DMS153 (cell line): ENCODE data around the gene ZNF444.

Experiments used
- DNase-seq: peaks from one replicate; lab custom pipeline; 2025; lab: John Stamatoyannopoulos, UW

The ZNF444 gene

DNA sequence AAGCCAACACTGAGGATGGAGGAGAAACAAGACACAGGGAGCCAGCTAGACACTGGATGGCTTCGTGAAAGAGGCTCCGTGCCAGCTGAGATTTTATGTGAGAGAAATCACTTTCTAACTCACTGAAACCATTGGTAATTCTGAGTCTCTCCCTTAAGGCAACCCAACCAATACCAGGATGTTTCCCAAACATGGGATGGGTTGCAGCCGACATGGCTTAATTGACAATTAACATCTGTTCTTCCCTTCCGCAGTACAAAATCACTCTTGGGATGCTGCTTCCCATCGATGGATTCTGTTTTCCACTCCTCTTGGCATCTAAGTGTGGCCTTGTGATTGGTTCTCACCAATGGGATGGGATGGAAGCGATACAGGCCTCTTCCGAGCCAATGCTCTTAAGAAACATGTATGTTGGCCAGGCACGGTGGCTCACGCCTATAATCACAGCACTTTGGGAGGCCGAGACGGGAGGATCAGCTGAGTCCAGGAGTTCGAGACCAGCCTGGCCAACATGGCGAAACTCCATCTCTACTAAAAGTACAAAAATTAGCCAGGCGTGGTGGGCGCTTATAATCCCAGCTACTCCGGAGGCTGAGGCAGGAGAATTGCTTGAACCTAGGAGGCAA is 17.7 kb upstream of the ZNF444 start:
- no peak for DNase-seq

DNA sequence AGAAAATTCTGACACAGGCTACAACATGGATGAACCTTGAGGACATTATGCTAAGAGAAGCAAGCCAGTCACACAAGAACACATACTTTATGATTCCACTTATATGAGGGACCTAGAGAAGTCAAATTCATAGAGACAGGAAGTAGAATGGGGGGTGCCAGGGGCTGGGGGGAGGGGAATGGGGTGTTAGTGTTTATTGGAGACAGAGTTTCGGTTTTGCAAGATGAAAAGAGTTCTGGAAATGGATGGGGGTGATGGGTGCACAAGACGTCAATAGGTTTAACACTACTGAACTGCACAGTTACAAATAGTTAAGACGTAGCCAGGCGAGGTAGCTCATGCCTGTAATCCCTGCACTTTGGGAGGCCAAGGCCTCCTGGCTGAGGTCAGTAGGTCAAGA is 16.5 kb upstream of the ZNF444 start:
- no peak for DNase-seq

DNA sequence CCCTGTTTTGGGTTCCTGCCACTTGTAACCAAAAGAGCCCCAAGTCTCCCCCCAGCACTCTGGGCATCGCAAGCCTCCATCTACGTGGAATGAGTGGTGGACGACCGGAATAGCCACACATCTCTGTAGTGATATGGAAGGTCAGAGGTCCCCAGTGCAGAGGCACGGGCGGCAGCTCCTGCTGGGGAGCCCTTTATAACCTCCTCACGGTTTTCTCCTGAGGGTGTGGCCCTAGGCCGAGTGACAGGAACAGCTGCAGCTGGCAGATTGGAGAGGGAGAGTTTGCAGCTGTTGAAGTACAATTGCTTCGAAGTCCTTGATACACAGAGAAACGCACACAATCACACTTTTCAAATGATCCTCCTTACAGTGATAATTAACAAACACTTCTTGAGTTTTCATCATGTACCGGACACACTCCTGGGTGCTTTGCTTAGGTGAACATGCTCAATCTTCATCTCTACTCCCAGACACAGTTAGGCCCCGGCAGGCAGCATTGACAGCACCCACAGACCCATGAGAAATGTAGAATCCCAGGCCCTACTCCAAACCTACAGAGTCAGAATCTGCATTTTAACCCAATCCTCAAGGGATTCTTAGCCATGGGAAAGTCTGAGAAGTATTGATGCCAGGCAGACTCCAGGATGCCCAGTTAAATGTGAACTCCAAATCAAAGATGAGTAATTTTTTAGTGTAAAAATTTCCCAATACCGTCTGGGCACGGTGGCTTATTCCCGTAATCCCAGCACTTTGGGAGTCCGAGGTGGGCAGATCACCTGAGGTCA is 15.1 kb upstream of the ZNF444 start:
- no peak for DNase-seq

DNA sequence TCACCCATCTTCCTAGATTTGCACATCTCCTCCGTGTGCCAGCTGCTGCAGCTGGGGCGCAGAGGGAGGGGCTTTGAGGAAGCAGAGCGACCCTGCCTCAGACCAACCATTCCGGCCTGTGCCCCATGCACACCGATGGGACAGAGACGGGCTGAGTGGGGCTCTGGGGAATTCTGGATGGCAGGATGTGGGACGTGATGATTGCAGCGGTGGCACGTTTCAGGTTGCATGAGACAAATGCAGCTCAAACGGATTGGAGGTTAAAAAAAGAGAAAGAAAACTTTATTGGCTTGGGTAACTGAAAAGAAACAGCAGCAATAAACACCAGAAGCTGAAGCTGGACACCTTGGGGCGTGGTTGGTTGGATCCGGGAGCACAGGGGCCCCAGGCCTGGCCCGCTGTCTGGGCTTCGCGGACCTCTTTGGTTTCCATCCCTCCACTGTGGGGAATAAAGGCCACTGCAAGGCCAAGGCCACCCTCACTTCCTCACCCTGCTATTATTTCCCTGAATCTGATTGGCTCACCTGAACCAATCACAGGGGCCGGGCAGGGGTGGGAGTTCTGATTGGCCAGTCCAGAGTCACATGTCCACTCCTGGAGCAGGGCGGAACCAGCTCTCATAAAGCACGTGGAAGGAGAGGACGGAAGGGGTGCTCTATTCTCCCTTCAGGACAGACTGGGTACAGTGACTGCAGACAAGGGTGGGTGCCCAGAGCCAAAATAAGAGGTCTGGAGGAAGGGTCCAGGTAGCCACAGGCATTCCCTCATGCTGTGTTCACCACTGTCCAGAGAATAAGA is 13.9 kb upstream of the ZNF444 start:
- no peak for DNase-seq

DNA sequence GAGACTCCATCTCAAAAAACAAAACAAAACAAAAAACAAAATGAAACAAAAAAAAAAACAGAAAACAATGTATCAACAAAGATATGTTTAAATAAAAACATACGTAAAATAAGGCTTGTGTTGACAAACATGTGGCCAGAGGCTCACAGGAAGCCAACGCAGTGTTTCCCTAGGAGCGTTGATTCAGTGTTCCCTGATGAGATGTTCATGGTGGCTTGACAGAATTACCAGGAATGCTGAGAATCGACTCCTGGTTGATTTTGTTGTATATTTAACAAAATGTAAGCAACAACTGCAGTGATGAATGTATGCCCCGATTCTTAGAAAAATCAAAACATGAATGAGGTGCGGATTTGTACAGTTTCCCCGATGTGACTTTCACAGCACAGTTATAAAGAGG is 11.1 kb upstream of the ZNF444 start:
- DNase-seq: no peak

DNA sequence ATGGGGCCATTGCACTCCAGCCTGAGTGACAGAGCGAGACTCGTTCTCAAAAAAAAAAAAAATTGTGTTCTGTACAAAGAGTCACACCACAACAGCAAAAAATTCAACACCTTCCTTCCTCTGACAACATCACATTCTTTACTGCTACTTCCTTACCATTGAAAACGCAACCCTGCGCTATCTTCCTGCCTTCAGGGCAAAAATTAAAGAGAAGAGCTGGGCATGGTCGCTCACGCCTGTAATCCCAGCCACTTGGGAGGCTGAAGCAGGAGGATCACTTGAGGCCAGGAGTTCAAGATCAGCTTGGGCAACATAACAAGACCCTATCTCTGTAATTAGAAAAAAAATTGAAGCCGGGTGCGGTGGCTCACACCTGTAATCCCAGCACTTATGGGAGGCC is 9.4 kb upstream of the ZNF444 start:
- DNase-seq: no peak

DNA sequence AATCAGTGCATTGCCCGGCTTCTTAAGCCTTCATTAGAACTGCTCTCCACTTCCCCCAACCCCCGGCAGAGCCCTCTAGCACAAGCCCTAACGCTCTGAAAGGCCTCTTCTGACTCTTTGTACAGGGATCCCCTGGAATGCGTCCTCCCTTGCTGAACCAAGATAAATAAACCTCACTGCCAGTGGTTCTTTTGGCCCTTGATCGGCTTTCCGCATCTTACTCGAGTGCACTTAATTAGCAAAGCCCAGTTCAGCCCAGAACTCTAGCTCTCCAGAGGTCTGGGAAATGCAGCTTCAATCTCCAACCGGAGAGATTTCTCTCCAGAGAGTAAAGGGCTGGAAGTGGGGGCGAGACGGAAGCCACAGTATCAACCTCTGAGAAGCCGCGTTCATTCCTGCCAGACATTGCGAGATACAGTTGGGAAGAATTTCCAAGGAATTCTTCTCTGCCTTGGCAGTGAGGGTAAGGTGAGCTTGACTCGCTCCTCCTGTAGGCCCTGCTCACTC is 8.7 kb upstream of the ZNF444 start:
- no peak for DNase-seq

DNA sequence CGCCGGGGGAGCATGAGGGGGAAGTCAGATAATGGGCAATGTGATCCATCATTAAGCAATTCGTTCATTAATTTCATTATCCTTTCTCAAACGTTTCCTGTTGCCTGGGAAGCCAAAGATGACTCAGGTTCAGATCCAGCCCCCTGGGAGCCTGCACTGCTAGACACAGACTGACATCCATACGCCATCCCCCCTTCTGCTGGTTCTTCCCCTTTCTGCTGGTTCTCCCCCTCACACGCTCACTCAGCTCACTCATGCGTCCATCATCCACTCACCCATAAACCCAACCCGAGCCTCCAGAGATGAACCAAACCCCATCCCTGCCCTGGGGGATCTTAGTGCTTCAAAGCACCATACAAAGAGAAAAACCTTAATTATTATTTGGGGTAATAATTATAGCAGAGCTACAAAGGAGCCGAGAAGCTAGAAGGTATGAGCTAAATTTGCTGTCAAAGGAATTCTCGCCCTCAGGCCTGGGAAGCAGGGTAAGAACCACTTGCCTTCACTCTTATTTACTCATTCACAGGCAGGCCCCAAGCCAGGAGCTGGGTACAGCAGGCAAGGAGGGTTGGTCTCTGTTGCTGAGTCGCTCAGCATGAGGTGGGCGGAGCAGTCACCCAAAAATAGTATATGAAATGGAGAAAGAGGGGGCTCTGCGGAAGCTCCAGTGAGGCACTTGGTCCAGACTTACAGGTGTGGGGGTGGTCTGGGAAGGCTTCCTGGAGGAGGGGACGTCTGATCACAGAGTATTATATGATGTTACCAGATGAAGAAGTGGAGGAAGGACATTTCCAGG is 7.0 kb upstream of the ZNF444 start:
- DNase-seq: no peak

DNA sequence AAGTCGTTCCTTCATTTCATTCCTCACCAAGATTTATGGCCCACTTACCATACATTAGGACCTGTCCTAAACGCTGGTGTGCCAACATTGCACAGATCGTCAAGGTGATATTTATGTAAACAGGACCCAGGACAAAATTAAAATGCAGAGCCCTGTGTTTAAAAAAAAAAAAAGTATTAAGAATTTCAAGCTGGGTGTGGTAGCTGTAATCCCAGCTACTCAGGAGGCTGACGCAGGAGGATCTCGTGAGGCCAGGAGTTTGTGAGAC is 6.5 kb upstream of the ZNF444 start:
- DNase-seq: no peak

DNA sequence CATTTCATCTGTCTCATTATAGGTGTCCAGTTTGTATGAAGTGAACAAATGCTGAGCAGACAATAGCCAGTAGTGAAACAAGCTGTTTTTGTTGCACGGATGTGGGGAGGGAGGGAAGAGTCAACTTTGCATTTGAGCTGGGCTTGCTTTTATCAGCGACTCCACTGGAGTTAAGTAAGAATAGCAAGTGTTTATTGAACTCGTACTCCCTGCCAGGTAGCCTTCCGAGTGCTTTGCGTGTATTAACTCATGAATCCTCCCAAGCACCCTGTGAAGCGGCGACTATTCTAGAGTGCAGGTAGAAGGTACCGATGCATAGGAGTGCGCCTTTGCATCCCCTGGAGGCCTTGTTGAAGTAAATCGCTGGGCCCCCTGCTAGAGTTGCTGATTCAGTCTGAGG is 4.7 kb upstream of the ZNF444 start:
- no peak for DNase-seq

DNA sequence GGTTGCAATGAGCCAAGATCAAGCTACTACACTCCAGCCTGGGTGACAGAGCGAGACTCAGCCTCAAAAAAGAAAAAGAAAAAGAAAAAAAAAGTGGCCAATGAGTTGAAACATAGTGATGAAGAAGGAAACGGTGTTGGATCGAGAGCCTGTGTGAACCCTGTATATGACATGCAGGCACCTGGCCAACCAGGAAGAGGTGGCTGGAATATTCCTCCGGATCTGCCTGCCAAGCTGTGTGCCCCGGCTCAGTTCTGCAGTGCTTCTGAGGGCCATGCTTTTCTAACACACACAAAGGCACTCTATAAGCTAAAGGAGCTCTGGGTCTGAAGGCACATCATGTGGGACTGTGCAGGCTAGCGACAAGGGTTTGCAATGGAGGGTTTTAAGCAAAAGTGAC is 3.7 kb upstream of the ZNF444 start:
- peak; percentile 69 for DNase-seq

DNA sequence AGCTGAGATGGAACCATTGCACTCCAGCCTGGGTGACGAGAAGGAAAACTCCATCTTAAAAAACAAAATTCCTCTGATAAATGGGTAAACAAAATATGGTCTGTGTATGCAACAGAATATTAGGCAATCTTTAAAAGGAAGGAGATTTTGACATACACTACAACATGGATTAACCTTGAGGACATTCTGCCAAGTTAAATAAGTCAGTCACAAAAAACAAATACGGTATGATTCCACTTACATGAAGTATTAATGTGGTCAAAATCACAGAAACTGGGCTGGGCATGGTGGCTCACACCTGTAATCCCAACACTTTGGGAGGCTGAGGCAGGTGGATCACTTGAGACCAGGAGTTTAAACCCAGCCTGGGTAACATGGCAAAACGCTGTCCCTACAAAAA is 3.0 kb upstream of the ZNF444 start:
- no peak for DNase-seq

DNA sequence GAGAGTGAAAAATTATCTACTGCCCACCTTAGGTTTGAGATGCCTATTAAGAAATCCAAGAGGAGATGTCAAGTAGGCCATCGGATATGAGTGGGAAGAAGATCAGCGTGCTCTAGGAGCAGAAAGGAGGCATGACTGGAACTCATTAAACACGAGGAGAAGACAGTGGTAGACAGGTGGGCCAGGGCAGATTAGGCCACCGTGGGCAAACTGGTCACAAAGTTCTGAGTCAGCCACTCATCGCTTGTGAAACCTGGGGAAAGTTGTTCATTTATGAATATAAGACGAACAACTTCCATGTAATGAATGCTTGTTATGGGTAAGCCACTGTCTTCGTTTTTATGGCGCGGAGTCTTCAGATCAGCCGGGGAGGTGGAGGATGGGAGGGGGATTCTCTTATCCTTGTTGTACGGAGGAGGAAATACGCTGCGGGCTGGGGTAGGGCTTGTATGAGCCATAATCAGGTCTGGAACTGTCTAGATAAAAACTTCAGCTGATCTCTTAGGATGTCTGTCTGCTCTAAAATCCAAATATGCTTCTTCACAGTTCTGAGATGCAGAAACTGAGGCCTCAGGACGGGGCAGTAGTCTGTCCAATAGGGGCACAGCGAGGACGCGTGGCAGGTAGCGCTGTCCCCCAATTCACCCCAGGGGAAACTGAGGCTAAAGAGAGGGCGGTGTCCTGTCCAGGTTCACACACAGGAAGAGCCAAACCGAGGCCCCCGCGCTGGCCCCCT is 1.1 kb upstream of the ZNF444 start:
- DNase-seq: no peak

DNA sequence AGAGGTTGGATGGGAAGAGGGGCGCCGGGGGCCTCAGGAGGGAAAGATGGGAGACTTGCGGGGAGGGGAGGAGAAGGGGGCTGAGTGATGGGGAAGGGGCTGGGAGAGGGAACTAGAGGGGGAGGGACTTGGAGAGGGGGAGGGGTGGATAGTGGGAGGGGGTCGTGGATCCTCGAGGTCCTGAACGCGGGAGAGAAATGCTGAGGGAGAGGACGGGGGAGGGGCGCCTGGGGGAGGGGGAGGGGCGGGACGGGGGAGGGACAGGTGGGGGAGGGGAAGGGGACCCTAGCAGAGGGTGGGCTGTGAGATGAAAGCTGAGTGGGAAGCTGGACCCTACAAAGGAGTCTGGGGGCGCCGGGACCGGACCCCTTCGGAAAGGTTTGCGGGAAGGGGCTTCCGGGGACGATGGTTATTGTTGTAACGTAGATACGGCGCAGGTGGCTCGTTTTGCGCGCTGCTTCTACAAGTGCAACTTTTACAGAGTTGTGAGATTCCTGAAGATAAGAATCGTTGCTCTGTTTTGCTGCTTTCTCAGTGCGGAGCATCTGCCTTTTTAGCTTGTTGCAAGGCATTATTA is 418 bp downstream of the ZNF444 start:
- DNase-seq: no peak

DNA sequence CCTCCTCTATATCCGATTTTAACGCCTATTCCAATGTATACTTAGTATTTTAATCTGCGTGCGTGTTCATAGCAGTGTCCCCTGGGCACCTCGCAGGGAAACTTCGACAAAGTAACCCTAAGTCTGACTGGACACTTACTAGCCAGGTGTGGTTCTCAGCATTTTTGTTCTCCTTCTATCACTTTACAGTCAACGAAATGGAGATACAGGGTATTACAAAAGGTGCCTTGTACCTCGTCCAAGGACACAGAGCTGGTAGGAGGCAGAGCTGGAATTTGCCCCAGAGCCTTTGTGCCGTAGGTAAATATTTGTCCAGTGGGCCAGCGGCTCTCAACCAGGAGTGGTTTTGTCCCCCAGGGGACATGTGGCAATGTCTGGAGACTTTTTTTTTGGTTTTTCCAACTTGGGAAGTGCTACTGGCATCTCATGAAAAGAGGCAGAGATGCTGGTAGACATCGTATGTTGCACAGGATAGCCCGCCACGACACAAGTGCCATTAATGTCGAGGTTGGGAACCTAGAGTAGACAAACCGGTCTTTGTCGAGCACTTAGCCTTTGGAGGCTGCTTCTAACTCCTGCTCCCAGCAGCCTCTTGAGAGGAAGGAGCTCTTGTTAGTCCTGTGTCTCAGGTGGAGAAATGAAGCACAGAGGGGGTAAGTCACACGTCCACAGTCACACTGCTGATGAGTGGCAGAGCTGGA is 1.1 kb downstream of the ZNF444 start:
- DNase-seq: peak; percentile 20

DNA sequence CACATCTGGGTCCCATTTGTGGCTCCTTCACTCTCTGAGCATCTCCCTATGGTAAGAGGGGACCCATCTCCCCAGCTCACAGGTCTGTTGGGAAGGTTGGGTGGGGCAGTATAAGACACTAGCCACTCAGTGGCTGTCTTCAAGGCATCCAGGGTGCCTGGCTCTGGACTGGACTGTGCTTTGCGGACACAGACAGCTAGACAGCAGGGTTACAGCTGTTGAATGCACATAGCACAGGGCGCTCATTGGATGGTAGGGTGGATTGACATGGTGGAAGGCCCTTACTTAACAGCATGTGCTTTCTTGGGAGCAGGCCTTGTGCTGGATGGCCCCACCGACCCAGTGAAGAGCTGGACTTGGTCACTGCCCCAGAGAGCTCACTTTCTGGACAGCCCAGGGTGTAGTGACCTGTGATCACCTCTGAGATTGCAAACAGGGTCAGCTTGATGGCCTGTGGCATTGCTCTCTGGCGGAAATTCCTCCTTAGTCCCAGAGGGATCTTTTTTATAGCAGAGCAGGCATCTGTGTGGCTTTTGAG is 1.9 kb downstream of the ZNF444 start:
- DNase-seq: no peak

DNA sequence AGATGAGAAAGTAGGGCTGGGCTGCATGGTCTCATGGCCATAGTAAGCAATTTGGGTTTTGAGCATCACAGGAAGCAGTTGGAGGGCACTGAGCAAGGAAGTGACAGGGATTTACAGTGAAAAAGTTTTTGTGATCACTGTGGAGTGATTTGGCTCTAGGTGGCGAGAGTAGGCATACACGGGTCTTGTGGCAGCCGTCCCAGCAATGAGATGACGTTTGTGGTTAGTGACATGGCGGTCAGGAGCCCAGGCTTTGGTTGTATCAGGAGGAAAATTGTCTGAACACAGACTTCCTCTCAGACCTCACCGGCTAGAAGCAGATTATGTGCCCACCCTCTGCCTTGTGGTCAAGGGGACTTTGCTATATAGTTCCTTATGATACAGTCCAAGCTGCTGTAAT is 3.3 kb downstream of the ZNF444 start:
- no peak for DNase-seq

DNA sequence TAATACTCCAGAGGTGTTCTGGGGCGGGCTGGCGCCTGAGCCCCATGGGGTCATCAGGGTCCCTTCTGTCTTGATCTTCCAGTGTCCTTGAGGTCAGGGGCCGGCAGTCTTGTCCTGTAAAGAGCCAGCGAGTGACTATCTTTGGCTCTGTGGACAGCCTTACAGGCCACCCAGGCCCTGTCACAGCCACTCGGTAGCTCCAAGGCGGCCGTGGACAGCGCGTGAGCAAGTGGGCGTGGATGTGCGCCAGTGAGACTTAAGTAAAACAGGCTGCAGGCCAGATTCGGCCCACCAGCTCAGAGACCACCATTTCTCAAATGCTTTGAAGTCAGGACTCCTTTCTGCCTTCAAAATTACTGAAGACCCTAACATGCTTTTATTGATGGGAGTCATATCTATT is 3.7 kb downstream of the ZNF444 start:
- DNase-seq: no peak

DNA sequence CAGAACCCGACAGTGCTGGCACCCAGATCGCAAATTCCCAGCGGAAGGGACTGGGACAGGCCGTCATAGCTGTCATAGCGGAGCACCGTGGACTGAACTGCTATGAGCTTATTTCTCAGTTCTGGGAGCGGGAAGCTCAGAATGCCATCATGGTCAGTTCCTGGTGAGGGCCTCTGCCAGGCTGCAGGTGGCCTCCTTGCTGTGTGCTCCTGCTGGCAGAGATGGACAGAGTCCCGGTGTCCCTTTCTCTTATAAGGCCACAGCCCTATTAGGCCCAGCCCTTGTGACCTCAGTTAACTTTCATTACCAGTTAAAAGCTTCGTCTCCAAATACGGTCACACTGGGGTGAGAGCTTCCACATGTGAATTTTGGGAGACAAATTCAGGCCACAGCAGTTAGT is 4.6 kb downstream of the ZNF444 start:
- no peak for DNase-seq

DNA sequence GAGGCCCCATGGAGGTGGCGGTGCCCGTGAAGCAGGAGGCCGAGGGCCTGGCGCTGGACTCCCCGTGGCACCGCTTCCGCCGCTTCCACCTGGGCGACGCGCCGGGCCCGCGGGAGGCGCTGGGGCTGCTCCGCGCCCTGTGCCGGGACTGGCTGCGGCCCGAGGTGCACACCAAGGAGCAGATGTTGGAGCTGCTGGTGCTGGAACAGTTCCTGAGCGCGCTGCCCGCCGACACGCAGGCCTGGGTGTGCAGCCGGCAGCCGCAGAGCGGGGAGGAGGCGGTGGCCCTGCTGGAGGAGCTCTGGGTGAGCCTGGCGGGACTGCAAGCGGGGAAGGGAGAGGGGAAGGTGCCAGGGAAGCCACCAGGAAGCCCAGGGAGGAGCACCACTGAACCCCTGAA is 5.8 kb downstream of the ZNF444 start:
- no peak for DNase-seq
